T-helper 2 cell (primary cell): ENCODE measurements around the gene UBAP1.
"Not testable (repeated sequence)": the region's sequence is repeated elsewhere in the genome, so short reads cannot be mapped to it uniquely, and the experiment has no call there.

Source experiments
- DNase-seq, 5 experiments: peaks; one replicate each; pipeline versions ENCODE4 v3.0.0 to v3.0.0-alpha.2; 2012 to 2022

The UBAP1 gene

GRCh38 chr9:34271265-34272006, 92.6 kb downstream of the UBAP1 start:
- no peak for DNase-seq

GRCh38 chr9:34272101-34272541, 93.3 kb downstream of the UBAP1 start:
- DNase-seq: no peak

GRCh38 chr9:34273588-34273987, 94.7 kb downstream of the UBAP1 start:
- not testable (repeated sequence) for DNase-seq

GRCh38 chr9:34275811-34276210, 97.0 kb downstream of the UBAP1 start:
- no peak for DNase-seq

GRCh38 chr9:34276772-34277171, 97.9 kb downstream of the UBAP1 start:
- DNase-seq: no peak

- DNase-seq: no peak
Measured at GRCh38 chr9:34279411-34279810, 100.6 kb downstream of the UBAP1 start.

GRCh38 chr9:34282096-34282495, 103.3 kb downstream of the UBAP1 start:
- DNase-seq: no peak

- no peak for DNase-seq
Measured at GRCh38 chr9:34289159-34289558, 110.3 kb downstream of the UBAP1 start.

- DNase-seq: no peak
Measured at GRCh38 chr9:34291023-34291422, 112.2 kb downstream of the UBAP1 start.

- DNase-seq: no peak
Measured at GRCh38 chr9:34291423-34291822, 112.6 kb downstream of the UBAP1 start.

GRCh38 chr9:34292552-34292951, 113.7 kb downstream of the UBAP1 start:
- no peak for DNase-seq

GRCh38 chr9:34301064-34301463, 122.2 kb downstream of the UBAP1 start:
- DNase-seq: not testable (repeated sequence)
